Smooth muscle cell (in vitro differentiated cells): ENCODE data around the gene CD48. TPM values are rescaled to one million over a fixed set of nuclear protein-coding genes. Genes with fewer than 3 reads are reported as not detected.

ENCODE experiments used
- DNase-seq: peaks from one replicate; lab custom pipeline; 2025; ENCODE audit not compliant: unreplicated experiment; lab: John Stamatoyannopoulos, UW
- H2AFZ ChIP-seq: fragments of 200-600 bp; sonication (generic); 2 replicates; pipeline ENCODE4 v1.6.0; 2016; ENCODE audit warnings: antibody characterized with exemption, low read depth, mild to moderate bottlenecking
- H3F3A ChIP-seq: fragments of 200-600 bp; sonication (generic); 2 replicates; pipeline ENCODE4 v1.6.0; 2017; ENCODE audit warnings: antibody characterized with exemption, low read depth
- H3K27ac ChIP-seq: fragments of 200-600 bp; sonication (generic); 2 replicates; pipeline ENCODE4 v1.5.1; 2016; ENCODE audit warnings: low read depth, mild to moderate bottlenecking
- H3K27me3 ChIP-seq: fragments of 200-600 bp; sonication (generic); 2 replicates; pipeline ENCODE4 v1.6.1; 2016; ENCODE audit warnings: low read depth, mild to moderate bottlenecking
- H3K36me3 ChIP-seq: fragments of 200-600 bp; sonication (generic); 2 replicates; pipeline ENCODE4 v1.5.1; 2016; ENCODE audit warnings: low read depth
- H3K4me1 ChIP-seq: fragments of 200-600 bp; sonication (generic); 2 replicates; pipeline ENCODE4 v1.5.1; 2016; ENCODE audit warnings: low read depth
- H3K4me2 ChIP-seq: fragments of 200-600 bp; sonication (generic); 2 replicates; pipeline ENCODE4 v1.6.0; 2016; ENCODE audit warnings: mild to moderate bottlenecking
- H3K4me3 ChIP-seq: fragments of 200-600 bp; sonication (generic); 2 replicates; pipeline ENCODE4 v1.5.1; 2016; ENCODE audit warnings: mild to moderate bottlenecking
- H3K79me2 ChIP-seq: fragments of 200-600 bp; sonication (generic); 2 replicates; pipeline ENCODE4 v1.6.0; 2016; ENCODE audit warnings: low read depth, mild to moderate bottlenecking
- H3K9ac ChIP-seq: fragments of 200-600 bp; sonication (generic); 2 replicates; pipeline ENCODE4 v1.6.0; 2016; ENCODE audit warnings: low read depth
- H3K9me3 ChIP-seq: fragments of 200-600 bp; sonication (generic); replicated peaks from 2 replicates; pipeline ENCODE4 v1.5.1; 2016; ENCODE audit warnings: low read depth
- H4K20me1 ChIP-seq: fragments of 200-600 bp; sonication (generic); 2 replicates; pipeline ENCODE4 v1.6.0; 2016; ENCODE audit warnings: low read depth
- WGBS: methylation state at CpG from one replicate; pipeline ENCODE4 v1.1.7; 2016; ENCODE audit warnings: low lambda C conversion rate; 5-methylcytosine and 5-hydroxymethylcytosine counted together
- polyA plus RNA-seq: library from polyadenylated mRNA; unstranded; fragments of >200 nt; fragmentation: Nextera tagmentation; extraction: Ambion mirVana; gene quantifications from 2 replicates; pipeline ENCODE4 v1.2.1, GENCODE V29; 2016
- total RNA-seq: library from RNA; depleted of rRNA; stranded (reverse); fragments of >200 nt; gene quantifications from 2 replicates; pipeline ENCODE4 v1.2.3, GENCODE V29; 2014
- TF ChIP-seq, protein P1 (sequence below): fragments of 200-600 bp; sonication (generic); IDR thresholded peaks from 2 replicates; pipeline ENCODE4 v1.5.1; 2017; ENCODE audit warnings: borderline replicate concordance, mild to moderate bottlenecking, antibody characterized with exemption; ENCODE audit not compliant: insufficient read depth, poor library complexity, severe bottlenecking

The CD48 gene
- total and polyA plus RNA-seq, 2 experiments from 2014 or later = 0.37 TPM; not detected in 1

DNA sequence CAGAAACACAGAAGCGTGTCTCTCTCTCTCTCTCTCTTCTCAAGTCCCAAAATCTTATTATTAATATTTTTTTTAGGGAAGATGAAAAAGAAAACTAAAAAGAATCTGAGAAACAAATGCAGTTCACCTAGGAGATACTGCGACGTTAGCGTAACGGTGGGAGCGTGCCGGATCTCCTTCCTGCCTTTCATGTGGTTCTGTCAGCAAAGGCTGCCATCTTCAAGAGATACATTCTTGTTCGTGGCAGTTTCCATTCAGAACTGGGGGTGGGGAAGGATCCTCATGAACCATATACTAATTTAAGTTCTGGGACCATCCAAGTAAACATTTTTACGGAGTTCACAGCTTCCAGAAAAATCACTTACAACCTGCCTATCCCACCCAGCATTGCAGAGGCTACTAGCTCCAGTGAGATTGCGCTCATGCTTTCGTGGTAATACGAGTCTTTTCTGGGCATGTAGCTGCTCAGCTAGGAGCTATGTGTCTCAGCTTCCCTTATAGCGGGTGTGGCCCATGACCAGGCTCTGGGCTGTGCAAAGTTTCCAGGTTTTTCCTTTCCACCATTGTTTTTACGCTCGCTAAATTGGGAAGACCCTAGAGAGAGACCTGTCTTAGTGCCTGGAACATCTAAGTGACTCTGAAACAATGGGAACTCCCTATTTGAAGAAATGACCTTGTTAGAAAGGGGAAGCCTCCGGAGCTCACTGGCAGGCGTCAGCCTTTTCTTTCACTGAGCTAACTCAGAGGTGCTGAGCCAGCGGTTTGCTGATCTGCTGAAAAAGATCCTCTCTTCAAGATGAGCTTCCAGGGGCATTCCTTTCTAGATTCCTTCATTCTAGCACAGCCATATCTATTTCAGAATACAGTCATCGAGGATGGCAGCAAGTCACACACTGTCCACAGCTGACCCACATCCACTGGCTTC lies 82.1 kb downstream of the CD48 start:
- WGBS = 74% methylated on average over 19 of the region's 19 CpGs
- TF ChIP-seq, protein P1, sequence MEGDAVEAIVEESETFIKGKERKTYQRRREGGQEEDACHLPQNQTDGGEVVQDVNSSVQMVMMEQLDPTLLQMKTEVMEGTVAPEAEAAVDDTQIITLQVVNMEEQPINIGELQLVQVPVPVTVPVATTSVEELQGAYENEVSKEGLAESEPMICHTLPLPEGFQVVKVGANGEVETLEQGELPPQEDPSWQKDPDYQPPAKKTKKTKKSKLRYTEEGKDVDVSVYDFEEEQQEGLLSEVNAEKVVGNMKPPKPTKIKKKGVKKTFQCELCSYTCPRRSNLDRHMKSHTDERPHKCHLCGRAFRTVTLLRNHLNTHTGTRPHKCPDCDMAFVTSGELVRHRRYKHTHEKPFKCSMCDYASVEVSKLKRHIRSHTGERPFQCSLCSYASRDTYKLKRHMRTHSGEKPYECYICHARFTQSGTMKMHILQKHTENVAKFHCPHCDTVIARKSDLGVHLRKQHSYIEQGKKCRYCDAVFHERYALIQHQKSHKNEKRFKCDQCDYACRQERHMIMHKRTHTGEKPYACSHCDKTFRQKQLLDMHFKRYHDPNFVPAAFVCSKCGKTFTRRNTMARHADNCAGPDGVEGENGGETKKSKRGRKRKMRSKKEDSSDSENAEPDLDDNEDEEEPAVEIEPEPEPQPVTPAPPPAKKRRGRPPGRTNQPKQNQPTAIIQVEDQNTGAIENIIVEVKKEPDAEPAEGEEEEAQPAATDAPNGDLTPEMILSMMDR = no peak

DNA sequence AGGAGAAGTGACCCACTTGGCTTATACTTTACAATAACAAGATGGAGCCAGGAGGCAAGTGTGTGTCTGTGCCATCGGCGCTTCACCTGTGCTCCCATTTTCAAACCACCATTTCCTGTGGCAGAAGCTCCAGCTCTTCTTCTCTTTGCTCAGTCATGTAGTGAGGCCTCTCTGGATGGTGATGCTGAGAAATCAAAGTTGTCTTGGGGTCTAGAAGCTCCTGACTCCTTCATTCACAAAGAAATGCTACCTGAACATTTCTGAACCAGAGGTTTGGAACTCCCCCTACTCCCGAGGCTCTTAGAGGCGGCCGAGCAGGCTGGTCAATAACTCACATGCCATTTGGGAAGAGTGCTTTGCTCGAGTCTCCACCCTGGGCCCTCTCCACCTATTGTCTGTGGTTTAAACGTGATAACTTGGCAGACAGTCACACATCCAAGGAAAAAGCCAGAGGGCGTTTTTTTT lies 82.8 kb downstream of the CD48 start:
- H3F3A ChIP-seq = peaks cover 4% of the 10 kb centered on the region
- no peaks in the 10 kb centered on the region for H3K4me1 ChIP-seq
- no peak overlapping the region for H3K27ac ChIP-seq
- no peak for DNase-seq
- H3K27me3 ChIP-seq = no peaks in the 10 kb centered on the region
- no peaks in the 10 kb centered on the region for H3K36me3 ChIP-seq
- H3K9me3 ChIP-seq = no peaks in the 10 kb centered on the region
- H3K4me3 ChIP-seq = no peak overlapping the region
- TF ChIP-seq, protein P1 = no peak
- no peak overlapping the region for H3K9ac ChIP-seq
- H4K20me1 ChIP-seq = no peaks in the 10 kb centered on the region
- no peak overlapping the region for H2AFZ ChIP-seq
- no peak overlapping the region for H3K4me2 ChIP-seq
- 77% methylated on average over 8 of the region's 8 CpGs for WGBS
- no peaks in the 10 kb centered on the region for H3K79me2 ChIP-seq

More for the DNA sequence above, 82.1 kb downstream of the CD48 start:
- H3F3A ChIP-seq = peaks cover 4% of the 10 kb centered on the region
- no peak overlapping the region for H3K27ac ChIP-seq
- H3K36me3 ChIP-seq = no peaks in the 10 kb centered on the region
- H3K9me3 ChIP-seq = no peaks in the 10 kb centered on the region
- no peak for DNase-seq
- H3K27me3 ChIP-seq = no peaks in the 10 kb centered on the region
- no peak overlapping the region for H3K9ac ChIP-seq
- H3K4me2 ChIP-seq = no peak overlapping the region
- no peaks in the 10 kb centered on the region for H3K79me2 ChIP-seq
- H3K4me3 ChIP-seq = no peak overlapping the region
- H3K4me1 ChIP-seq = no peaks in the 10 kb centered on the region
- no peaks in the 10 kb centered on the region for H4K20me1 ChIP-seq
- H2AFZ ChIP-seq = no peak overlapping the region

Other genes starting within 250 kb of the CD48 start
- gene SLAMF6, start 188.6 kb downstream of the CD48 start, total RNA-seq = not detected in 2 replicates
- gene SLAMF6, start 188.6 kb downstream of the CD48 start, polyA plus RNA-seq = not detected in 2 replicates
- not detected in 2 replicates for gene CD84, start 132.3 kb downstream of the CD48 start, total RNA-seq
- gene CD84, start 132.3 kb downstream of the CD48 start, polyA plus RNA-seq = not detected in 2 replicates
- not detected in 2 replicates for gene SLAMF1, start 64.8 kb downstream of the CD48 start, total RNA-seq
- not detected in 2 replicates for gene SLAMF1, start 64.8 kb downstream of the CD48 start, polyA plus RNA-seq
- not detected in 2 replicates for gene SLAMF7, start 27.4 kb upstream of the CD48 start, total RNA-seq
- gene SLAMF7, start 27.4 kb upstream of the CD48 start, polyA plus RNA-seq = 0.38 TPM in 1 of 2 replicates, not detected in the other
- gene LY9, start 84.4 kb upstream of the CD48 start, total RNA-seq = not detected in 2 replicates
- gene LY9, start 84.4 kb upstream of the CD48 start, polyA plus RNA-seq = not detected in 2 replicates
- gene CD244, start 151.1 kb upstream of the CD48 start, total RNA-seq = 0.99 TPM in 1 of 2 replicates, not detected in the other
- not detected in 2 replicates for gene CD244, start 151.1 kb upstream of the CD48 start, polyA plus RNA-seq
- not detected in 2 replicates for gene ITLN1, start 173.4 kb upstream of the CD48 start, total RNA-seq
- gene ITLN1, start 173.4 kb upstream of the CD48 start, polyA plus RNA-seq = not detected in 2 replicates
- not detected in 2 replicates for gene ITLN2, start 243.0 kb upstream of the CD48 start, total RNA-seq
- not detected in 2 replicates for gene ITLN2, start 243.0 kb upstream of the CD48 start, polyA plus RNA-seq